ENCODE measurements around the gene CHMP2A. TPM values are rescaled to one million over a fixed set of nuclear protein-coding genes. Genes with fewer than 3 reads are reported as not detected.

The CHMP2A gene
- total RNA-seq, 1 experiment from 2014 or later: 48.2 TPM

- no peak for DNase-seq (ENCODE audit: low spot score)
Measured at GRCh38 chr19:58538257-58539168, 16.4 kb downstream of the CHMP2A start.

GRCh38 chr19:58536852-58537798 is 17.8 kb downstream of the CHMP2A start:
- no peak for DNase-seq (ENCODE audit: low spot score)

- DNase-seq (ENCODE audit: low spot score): no peak
Measured at GRCh38 chr19:58535857-58536256, 19.0 kb downstream of the CHMP2A start.

GRCh38 chr19:58531034-58531840 is 23.7 kb downstream of the CHMP2A start:
- no peak for DNase-seq (ENCODE audit: low spot score)

- DNase-seq (ENCODE audit: low spot score): no peak
Measured at GRCh38 chr19:58529405-58529804, 25.5 kb downstream of the CHMP2A start.

GRCh38 chr19:58522709-58523108 is 32.2 kb downstream of the CHMP2A start:
- DNase-seq (ENCODE audit: low spot score): no peak

- DNase-seq (ENCODE audit: low spot score): no peak
Measured at GRCh38 chr19:58521651-58522050, 33.3 kb downstream of the CHMP2A start.

- DNase-seq (ENCODE audit: low spot score): no peak
Measured at GRCh38 chr19:58520257-58520599, 34.7 kb downstream of the CHMP2A start.

GRCh38 chr19:58519355-58520256 is 35.3 kb downstream of the CHMP2A start, which contains the start of gene ZBTB45:
Gene ZBTB45 (minus strand): TSS chr19:58519810. CDS start chr19:58517673, 2,137 bp downstream.
- peak; percentile 98 for DNase-seq (ENCODE audit: low spot score)

- peak; percentile 77 for DNase-seq (ENCODE audit: low spot score)
Measured at GRCh38 chr19:58519087-58519354, 35.9 kb downstream of the CHMP2A start.

GRCh38 chr19:58518256-58519086 is 36.4 kb downstream of the CHMP2A start:
- peak; percentile 12 for DNase-seq (ENCODE audit: low spot score)

- no peak for DNase-seq (ENCODE audit: low spot score)
Measured at GRCh38 chr19:58516964-58517833, 37.7 kb downstream of the CHMP2A start.

- no peak for DNase-seq (ENCODE audit: low spot score)
Measured at GRCh38 chr19:58516246-58516836, 38.6 kb downstream of the CHMP2A start.

- DNase-seq (ENCODE audit: low spot score): no peak
Measured at GRCh38 chr19:58515259-58515658, 39.6 kb downstream of the CHMP2A start.

GRCh38 chr19:58514564-58515022 is 40.3 kb downstream of the CHMP2A start:
- DNase-seq (ENCODE audit: low spot score): no peak

GRCh38 chr19:58513694-58514563 is 41.0 kb downstream of the CHMP2A start:
- DNase-seq (ENCODE audit: low spot score): no peak

- DNase-seq (ENCODE audit: low spot score): no peak
Measured at GRCh38 chr19:58513213-58513693, 41.7 kb downstream of the CHMP2A start.

All from A172 (cell line).